Medulla oblongata (tissue), 1 donor: ENCODE data around the gene MACROD2.

Experiments used
- DNase-seq: peaks from one replicate; pipeline ENCODE4 v3.0.0-alpha.2; 2015; ENCODE audit errors: extremely low spot score

MACROD2 gene

DNA sequence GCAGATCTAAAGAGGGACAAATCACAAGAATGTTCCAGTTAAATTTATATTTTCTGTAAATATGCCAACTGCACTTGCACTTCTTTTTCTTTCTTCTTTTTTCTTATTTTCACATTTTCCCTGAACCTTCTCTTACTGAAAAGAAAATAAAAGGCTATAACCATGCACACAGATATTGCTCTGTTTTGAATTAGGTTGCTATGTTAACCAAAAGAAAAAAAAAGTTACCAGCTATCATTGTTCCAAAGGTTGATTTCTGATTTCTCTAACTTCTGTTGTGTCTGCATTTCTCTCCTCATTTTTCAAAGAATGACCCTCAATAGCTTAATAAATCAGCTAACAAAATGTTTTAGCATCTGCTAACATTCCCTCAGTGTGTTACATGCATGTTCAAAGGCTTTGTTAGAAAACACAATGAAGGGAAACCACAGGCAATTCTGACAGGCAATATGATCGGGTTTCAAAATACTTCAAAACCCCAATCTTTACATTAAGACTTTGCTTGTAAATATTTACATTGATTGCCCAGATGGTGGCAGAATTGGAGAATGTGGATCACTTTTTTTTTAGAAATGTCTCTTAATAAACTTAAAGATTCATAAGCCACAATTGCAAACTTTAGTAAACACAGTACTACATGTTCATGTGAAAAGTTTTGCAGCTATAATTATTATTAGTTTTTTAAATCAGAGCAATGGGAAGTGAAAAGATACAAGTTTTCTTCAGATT, 1270.4 kb downstream of the MACROD2 start:
- DNase-seq, result no peak

DNA sequence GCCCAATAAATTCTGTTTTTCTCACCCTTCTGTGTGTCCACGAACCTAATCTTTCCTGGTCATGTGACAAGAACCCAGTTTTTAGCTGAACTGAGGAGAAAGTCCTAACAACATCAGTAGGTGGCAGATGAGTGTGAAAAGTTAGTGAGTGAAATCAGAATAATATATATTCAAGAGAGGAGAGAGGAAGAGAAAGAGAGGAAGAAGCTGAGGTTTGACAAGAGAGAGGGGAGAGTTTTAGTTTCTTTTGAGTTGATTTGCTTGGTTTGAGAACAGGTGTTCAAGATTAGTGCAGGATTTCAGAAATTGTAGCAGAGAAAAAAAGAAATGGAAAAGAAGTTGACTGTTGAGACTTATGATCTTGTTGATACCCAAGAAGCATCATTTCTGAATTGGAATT, 1272.6 kb downstream of the MACROD2 start:
- DNase-seq, result no peak

DNA sequence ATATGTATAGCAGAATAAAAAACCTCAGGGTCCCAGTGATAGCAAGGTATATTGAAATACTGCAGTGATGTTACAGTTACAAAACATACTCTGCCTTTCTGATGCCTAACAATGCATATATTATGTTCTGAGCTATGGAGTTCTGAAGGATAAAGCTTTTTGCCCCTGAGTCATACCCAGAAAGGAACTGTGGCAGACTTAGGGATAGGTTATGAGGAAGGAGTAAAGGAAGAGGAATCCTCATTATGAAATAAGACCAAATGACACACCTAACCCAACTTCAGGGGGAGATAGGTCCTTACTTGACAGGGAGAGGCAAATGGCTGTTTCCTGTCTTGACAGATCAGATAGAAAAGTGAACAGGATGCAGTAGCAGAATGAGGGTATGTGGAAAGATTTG, 1282.7 kb downstream of the MACROD2 start:
- DNase-seq, result no peak

DNA sequence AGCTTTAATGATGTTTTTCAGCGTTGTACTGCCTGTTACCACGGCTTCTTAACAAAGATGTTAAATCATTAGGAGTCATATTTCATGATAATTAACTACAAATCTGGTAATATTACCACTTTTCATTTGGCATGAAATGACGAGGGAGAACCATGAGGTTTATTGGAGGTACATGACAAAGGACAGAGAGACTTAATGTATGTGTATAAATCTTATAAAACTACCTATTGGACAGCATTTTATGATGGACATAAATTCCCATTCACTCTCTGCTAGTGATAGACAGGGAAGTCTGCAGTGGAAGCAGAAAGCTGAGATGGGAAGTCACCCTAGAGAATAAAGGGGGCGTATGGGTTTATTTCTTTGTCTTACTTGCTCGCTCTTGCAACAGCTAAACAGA, 1292.0 kb downstream of the MACROD2 start:
- no peak for DNase-seq

GRCh38 chr20:15288106-15288505, 1292.8 kb downstream of the MACROD2 start:
- DNase-seq, result no peak

- no peak for DNase-seq
Measured at GRCh38 chr20:15289337-15289736, 1294.0 kb downstream of the MACROD2 start.

- no peak for DNase-seq
Measured at GRCh38 chr20:15292405-15292804, 1297.1 kb downstream of the MACROD2 start.

GRCh38 chr20:15296422-15296821, 1301.1 kb downstream of the MACROD2 start:
- DNase-seq, result no peak

DNA sequence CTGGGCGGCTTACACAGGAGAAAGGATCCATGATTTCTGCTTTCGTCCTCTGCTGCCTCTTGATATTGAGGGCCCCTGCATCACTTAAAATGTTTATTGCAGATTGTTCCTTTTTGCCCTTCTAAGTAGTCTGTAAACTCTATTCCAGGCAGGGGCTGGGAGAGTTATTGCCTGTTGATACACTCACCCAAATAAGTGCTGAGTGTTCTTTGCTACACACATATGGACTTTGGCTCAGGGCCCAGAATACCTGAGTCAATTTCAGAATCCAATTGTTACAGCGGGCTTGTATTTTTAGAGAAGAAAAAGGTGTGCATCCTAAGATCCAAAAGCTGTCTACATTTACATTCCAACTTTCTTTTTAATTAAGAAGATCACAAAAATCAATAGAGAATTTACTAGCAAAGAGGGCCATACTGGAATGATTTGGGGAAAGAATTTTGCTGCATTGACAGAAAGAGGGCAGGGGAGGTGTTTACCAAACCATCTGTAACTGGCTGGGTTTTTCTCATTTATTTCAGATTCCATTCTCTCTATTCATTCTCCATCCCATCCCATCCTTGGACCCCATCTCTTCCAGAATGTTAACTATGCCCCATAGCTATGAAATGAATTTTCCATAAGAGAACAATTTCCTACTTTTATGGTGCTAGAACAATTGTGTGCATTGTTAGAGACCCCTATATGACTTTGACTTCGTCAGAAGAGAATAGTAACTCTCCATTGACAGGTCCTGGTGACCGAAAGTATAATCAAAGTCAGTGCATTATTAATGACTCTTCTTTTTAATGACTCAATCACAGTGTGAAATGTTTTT, 1302.0 kb downstream of the MACROD2 start:
- no peak for DNase-seq

DNA sequence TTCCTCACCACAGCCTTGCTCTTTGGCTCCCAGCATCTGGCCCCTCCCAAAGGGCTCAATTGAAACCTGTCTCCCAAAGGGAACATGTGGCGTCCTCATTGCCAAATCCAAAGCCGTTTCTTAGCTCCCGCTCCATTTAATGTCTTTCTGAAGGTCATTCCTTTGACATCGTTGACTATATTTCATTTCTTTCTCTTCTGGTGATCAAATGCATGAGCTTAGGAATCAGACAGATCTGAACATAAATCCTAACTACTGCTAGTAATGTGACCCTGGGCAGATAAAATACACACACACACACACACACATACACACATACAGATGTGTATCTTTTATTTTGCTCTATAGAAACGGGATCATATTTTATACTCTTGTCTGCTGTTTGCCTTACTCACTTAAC, 1306.8 kb downstream of the MACROD2 start:
- no peak for DNase-seq

DNA sequence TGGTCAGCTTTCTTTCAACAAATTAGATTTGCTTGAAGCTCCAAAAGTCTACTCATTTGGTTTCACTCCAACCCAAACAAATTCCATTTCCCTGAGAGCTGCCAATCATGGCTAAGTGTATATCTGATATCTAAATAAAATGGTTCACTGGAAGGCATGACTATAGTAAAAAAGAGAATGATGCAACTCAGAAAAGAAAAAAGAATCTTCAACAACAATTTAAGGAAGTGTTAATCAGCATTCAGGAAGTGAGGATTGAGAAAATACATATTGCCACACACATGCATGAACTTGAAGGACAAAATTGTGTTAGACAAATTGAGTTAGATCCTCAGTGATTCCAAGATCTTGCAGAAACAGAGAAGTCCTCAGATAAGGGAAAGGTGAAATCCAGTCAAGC, 1315.0 kb downstream of the MACROD2 start:
- DNase-seq, result no peak

- DNase-seq, result no peak
Measured at GRCh38 chr20:15316556-15316955, 1321.2 kb downstream of the MACROD2 start.

DNA sequence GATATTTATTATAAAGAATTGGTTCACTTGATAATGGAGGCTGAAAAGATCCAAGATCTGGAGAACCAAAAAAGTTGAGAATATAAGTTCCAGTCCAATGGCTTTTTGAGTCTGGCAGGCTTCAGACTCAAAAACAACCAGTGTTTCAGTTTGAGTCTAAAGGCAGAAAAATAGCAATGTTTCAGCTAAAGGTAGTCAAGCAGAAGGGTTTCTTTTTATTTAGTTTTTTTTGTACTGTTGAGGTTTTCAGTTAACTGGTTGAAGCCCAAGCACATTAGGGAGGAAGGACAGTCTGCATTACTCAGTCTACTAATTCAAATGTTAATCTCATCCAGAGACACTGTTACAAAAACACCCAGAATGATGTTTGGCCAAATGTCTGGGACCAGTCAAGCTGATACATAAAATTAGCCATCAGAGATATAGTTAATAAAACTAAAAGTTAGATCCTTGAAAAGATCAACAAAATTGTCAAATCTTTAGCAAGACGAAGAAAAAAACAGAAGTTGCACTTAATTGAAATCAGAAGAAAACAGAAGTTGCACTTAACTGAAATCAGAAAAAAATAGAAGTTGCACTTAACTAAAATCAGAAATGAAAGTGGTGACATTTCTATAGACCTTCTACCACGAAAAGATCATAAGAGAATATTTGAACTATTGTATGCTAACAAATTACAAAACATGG, 1322.4 kb downstream of the MACROD2 start:
- DNase-seq, result no peak

- no peak for DNase-seq
Measured at GRCh38 chr20:15318682-15319081, 1323.4 kb downstream of the MACROD2 start.

- DNase-seq, result no peak
Measured at GRCh38 chr20:15319439-15319838, 1324.1 kb downstream of the MACROD2 start.

DNA sequence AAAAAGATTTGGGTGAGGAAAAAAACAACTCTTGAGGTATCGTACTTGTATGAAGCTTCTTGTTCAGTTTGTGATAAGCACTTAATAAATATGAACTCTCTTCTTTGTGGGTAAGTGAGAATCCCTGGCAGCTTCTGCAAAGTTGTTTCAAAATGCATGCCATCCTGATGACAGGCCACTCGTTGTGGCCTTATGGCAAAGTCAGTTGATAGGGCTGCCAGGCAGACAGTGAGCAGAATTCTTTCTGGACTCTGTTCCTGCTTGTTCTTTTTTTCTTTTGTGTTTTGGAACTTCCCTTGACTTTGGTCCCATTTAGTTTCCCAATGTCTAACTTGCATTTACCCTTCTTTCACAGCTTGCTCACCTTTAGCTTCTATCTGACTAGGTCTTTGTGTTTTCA, 1325.6 kb downstream of the MACROD2 start:
- no peak for DNase-seq

DNA sequence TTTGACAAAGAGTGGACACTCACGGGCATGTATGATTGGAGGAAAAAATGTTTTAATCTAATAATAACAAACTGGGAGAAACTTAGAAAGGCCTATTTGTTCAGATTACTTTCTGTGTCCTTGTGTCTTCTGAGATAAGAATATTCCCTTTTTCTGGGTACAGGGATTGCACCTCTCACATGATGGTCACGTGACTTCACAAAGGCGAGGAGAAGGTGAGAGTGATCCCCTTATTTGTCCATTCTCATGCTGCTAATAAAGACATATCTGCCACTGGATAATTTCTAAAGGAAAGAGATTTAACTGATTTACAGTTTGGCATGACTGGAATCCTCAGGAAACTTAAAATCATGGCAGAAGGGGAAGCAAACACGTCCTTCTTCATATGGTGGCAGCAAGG, 1331.8 kb downstream of the MACROD2 start:
- DNase-seq, result no peak

- DNase-seq, result no peak
Measured at GRCh38 chr20:15328084-15328483, 1332.8 kb downstream of the MACROD2 start.

GRCh38 chr20:15332711-15333160, 1337.4 kb downstream of the MACROD2 start:
- DNase-seq, result no peak

DNA sequence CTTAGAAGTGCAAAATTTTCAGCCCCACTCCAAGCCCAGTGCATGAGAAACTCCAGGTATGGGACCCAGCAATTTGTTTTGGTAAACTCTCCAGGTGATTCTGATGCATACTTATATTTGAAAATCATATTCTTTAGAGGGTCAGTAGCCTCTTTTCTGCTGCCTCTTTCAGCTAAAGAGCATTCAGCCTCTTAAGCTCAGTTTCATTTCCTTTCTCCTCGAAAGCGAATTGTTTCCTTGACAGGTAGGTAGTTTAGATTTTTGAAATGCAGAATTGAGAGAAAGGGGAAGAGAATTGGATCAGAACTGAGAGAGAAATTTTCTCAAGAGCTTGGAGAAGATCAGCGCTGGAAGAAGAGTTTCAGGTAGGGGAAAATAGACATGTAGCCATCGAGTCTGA, 1337.9 kb downstream of the MACROD2 start:
- no peak for DNase-seq

DNA sequence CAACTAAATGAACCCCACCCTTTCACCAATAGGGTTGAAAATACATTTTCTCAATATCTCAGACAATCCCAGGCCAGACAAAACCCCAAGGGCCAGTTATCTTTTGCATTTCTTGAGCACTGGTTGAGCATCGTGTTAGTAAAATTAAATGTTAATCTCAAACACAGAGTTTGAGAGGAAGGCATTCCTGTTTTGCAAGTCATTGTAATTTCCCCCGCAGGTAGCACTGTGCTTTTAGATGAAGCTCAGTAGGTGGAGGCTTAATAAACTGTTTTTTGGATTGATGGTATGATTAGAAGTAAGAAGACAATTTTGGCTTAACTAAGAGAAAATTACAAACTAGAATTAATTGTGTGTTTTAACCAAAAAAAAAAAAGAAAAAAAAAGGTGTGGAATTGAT, 1340.7 kb downstream of the MACROD2 start:
- DNase-seq, result no peak

DNA sequence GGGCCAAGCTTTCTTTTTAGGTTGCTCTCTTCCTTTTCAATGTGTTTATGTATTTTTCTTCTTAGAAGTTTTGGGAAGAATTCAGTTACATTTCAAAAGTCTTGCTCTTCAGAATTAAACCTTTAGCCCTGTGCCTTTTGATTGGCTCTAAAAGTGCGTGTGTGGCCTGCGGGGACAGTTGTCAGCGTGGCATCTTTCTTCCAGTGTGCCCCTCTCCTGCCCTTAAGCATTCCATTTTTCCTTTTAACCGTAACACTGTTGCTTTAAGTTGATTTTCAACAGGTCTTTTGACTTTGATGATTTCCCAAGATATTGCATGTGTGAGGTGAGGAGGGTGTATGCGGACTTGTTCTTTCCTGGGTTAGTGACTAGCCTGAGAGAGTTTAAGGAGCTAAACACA, 1341.2 kb downstream of the MACROD2 start:
- no peak for DNase-seq

- no peak for DNase-seq
Measured at GRCh38 chr20:15339264-15339663, 1343.9 kb downstream of the MACROD2 start.
